Endothelial cell of umbilical vein (primary cell): Measurements from ENCODE around the gene RTL10. TPM values are rescaled to one million over a fixed set of nuclear protein-coding genes. Genes with fewer than 3 reads are reported as not detected.

Source experiments
- BruUV-seq: library from RNA; stranded (reverse); fragments of 400-500 nt; replicated peaks from 2 replicates; lab custom pipeline; 2021; lab: Mats Ljungman, UMichigan
- CTCF ChIA-PET: fragments of 300-600, 350-600 bp; sonication (Branson Sonifier 250); formaldehyde crosslinking; loops from one replicate; lab custom pipeline; 2021; ENCODE audit warnings: antibody characterized with exemption, inconsistent platforms; lab: Charles Lee
- POLR2A ChIA-PET: fragments of 300-600, 350-600 bp; sonication (Branson Sonifier 250); formaldehyde crosslinking; loops from one replicate; lab custom pipeline; 2021; ENCODE audit warnings: antibody characterized with exemption, inconsistent platforms; lab: Charles Lee
- DNase-seq: peaks from one replicate; pipeline ENCODE4 v3.0.0-alpha.2; 2011; ENCODE audit warnings: low read depth, low spot score
- FAIRE-seq: peaks from 2 replicates; lab custom pipeline; 2011; peaks lifted over from hg19 to GRCh38; lab: Jason Lieb, UNC
- H2AFZ ChIP-seq: 2 replicates; pipeline ENCODE4 v1.6.0; 2012; ENCODE audit warnings: low read depth, low read length, control low read depth, inconsistent platforms
- H3K27ac ChIP-seq: 2 replicates; pipeline ENCODE4 v1.5.1; 2011; ENCODE audit warnings: low read depth, mild to moderate bottlenecking, control low read depth, low read length, moderate library complexity; ENCODE audit not compliant: insufficient read depth
- H3K27me3 ChIP-seq, 2 experiments: 2 replicates each; pipeline versions ENCODE4 v1.6.0 to v1.6.1; 2011; ENCODE audit warnings: low read length in 2 of 2, mixed read lengths in 1 of 2; ENCODE audit not compliant: control insufficient read depth in 2 of 2, insufficient read depth in 2 of 2
- H3K36me3 ChIP-seq, 2 experiments: 2 replicates in 1 of 2; 3 replicates in 1 of 2; pipeline ENCODE4 v1.5.1; 2011; ENCODE audit warnings: low read length in 2 of 2, mild to moderate bottlenecking in 1 of 2, moderate library complexity in 1 of 2; ENCODE audit not compliant: control insufficient read depth in 2 of 2, insufficient read depth in 2 of 2; ENCODE audit errors: extremely low read depth in 1 of 2
- H3K4me1 ChIP-seq: 3 replicates; pipeline ENCODE4 v1.5.1; 2011; ENCODE audit warnings: mild to moderate bottlenecking, low read length; ENCODE audit not compliant: control insufficient read depth, insufficient read depth; ENCODE audit errors: extremely low read depth
- H3K4me2 ChIP-seq: 2 replicates; pipeline ENCODE4 v1.6.1; 2011; ENCODE audit warnings: low read length, control low read depth, mixed read lengths; ENCODE audit not compliant: insufficient read depth
- H3K4me3 ChIP-seq, 3 experiments: fragments of 200-600 bp in 1 of 3; sonication (generic), shearing (Covaris generic) in 1 of 3; replicated peaks in 1 of 3; 2 replicates each; pipeline ENCODE4 v1.5.1; 2011 to 2016; ENCODE audit warnings: control low read depth in 3 of 3, low read length in 3 of 3, mild to moderate bottlenecking in 2 of 3, inconsistent platforms in 1 of 3, low read depth in 1 of 3, moderate library complexity in 1 of 3; ENCODE audit not compliant: insufficient read depth in 1 of 3
- H3K79me2 ChIP-seq: 2 replicates; pipeline ENCODE4 v1.6.0; 2012; ENCODE audit warnings: low read length, inconsistent platforms; ENCODE audit not compliant: control insufficient read depth, insufficient read depth
- H3K9ac ChIP-seq: replicated peaks from 2 replicates; pipeline ENCODE3; 2011; ENCODE audit warnings: low read length, control low read depth; ENCODE audit not compliant: insufficient read depth; ENCODE audit errors: extremely low read depth
- H3K9me1 ChIP-seq: replicated peaks from 3 replicates; pipeline ENCODE4 v1.6.0; 2011; ENCODE audit warnings: mild to moderate bottlenecking, low read length; ENCODE audit not compliant: control insufficient read depth, insufficient read depth; ENCODE audit errors: extremely low read depth
- H3K9me3 ChIP-seq: replicated peaks from 2 replicates; pipeline ENCODE4 v1.5.1; 2012; ENCODE audit warnings: low read length, inconsistent platforms; ENCODE audit not compliant: control insufficient read depth, insufficient read depth
- H4K20me1 ChIP-seq: replicated peaks from 2 replicates; pipeline ENCODE3; 2011; ENCODE audit warnings: mild to moderate bottlenecking, low read length; ENCODE audit not compliant: control insufficient read depth, insufficient read depth; ENCODE audit errors: extremely low read depth
- EZH2 ChIP-seq: IDR thresholded peaks from 2 replicates; pipeline ENCODE4 v1.6.1; 2012; ENCODE audit warnings: borderline replicate concordance, low read depth, mild to moderate bottlenecking, moderate library complexity, low read length, inconsistent platforms; ENCODE audit not compliant: severe bottlenecking
- FOS ChIP-seq: IDR thresholded peaks from 2 replicates; pipeline ENCODE4 v1.6.1; 2011; ENCODE audit warnings: mild to moderate bottlenecking, low read length, moderate library complexity, borderline replicate concordance; ENCODE audit not compliant: insufficient read depth
- GATA2 ChIP-seq: IDR thresholded peaks from 2 replicates; pipeline ENCODE4 v1.7.0; 2011; ENCODE audit warnings: low read depth, mild to moderate bottlenecking, moderate library complexity, mixed read lengths, low read length; ENCODE audit not compliant: insufficient read length, insufficient read depth
- JUN ChIP-seq: IDR thresholded peaks from 2 replicates; pipeline ENCODE4 v1.6.1; 2011; ENCODE audit warnings: borderline replicate concordance, low read depth; ENCODE audit not compliant: insufficient read length, insufficient read depth
- MYC ChIP-seq: IDR thresholded peaks from one replicate; pipeline ENCODE4 v1.6.1; 2011; ENCODE audit warnings: mild to moderate bottlenecking, low read depth, low read length
- POLR2A ChIP-seq: IDR thresholded peaks from 2 replicates; pipeline ENCODE4 v1.6.1; 2012; ENCODE audit warnings: low read depth, mild to moderate bottlenecking, control low read depth, low read length
- POLR2AphosphoS5 ChIP-seq: IDR thresholded peaks from 2 replicates; pipeline ENCODE4 v1.6.1; 2012; ENCODE audit warnings: low read depth, mild to moderate bottlenecking, control low read depth, low read length, moderate library complexity; ENCODE audit not compliant: insufficient read depth
- dilution Hi-C: fragments of 300-500 bp; cut with MboI; formaldehyde crosslinking; loops from one replicate; pipeline ENCODE4 v1.15.0; 2019; ENCODE audit warnings: low sequenced_read_pairs; ENCODE audit not compliant: extremely low pct_ligation_motif_present
- intact Hi-C: fragments of 100-400 bp; cut with micrococcal nuclease; formaldehyde crosslinking; loops from one replicate; pipeline ENCODE4 v1.10.0; 2022
- polyA plus RNA-seq, 4 experiments: library from polyadenylated mRNA; depleted of rRNA in 3 of 4; stranded (reverse) in 3 of 4; unstranded in 1 of 4; fragments of >200 nt; gene quantifications; 2 replicates each; pipeline versions ENCODE4 v1.2.1 to v1.2.3, GENCODE V29; 2011 to 2012; ENCODE audit warnings: missing spikeins in 1 of 4
- total RNA-seq: library from RNA; stranded (reverse); gene quantifications from 2 replicates; pipeline ENCODE4 v1.2.3, GENCODE V29; 2021
- TF ChIP-seq, protein P1 (sequence below): IDR thresholded peaks from 2 replicates; pipeline ENCODE4 v1.6.1; 2011; ENCODE audit not compliant: insufficient read depth, insufficient read length
- TF ChIP-seq, protein P2 (sequence below), 2 donors: IDR thresholded peaks; 1 replicate in 1 of 2; 2 replicates in 1 of 2; pipeline ENCODE4 v1.5.1; 2011; ENCODE audit warnings: low read length in 2 of 2, mild to moderate bottlenecking in 2 of 2, moderate library complexity in 2 of 2, control low read depth in 1 of 2, inconsistent platforms in 1 of 2, low read depth in 1 of 2; ENCODE audit not compliant: insufficient read depth in 1 of 2; ENCODE audit errors: extremely low read depth in 1 of 2

RTL10 gene
- total and polyA plus RNA-seq, 2 donors (not counting 3 experiments of a cell fraction or from before 2014, with no cell fraction given): 31.9 to 40.8 TPM

DNA sequence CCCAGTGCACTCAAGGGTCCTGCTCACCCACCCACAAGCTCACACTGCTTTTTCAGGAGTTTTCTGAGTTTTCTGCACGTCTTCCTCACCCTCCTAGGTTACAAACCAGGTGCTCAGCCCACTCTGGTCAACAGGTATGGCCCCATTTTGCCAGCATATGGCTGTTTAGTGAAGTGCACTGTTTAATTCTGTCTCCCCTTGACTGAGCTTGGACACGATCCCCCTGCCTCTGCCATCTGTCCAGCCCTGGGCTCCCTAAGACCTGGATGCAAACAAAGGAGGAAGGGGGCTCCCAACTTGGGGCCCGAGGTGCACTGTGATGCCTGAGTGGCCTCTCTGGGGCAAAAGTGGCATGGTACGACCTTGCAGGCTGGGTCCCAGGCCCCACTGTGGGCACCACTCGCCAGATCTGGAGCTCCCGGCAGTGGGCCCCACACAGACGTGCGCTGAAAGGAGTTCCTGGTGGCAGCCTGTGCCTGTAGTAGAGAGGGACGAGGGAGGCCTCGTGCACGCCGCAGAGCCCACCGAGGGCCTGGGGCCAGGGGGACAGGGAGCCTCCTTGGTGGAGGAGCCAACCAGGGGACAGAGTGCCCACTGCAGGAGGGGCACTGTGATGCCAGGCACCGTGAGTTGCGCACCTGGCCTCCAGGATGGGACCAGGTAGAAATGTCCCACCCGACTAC is 49.6 kb upstream of the RTL10 start:
- dilution Hi-C loops: no loop called here
- POLR2A ChIA-PET: no interaction called here
- CTCF ChIA-PET: interaction anchor here (1.4 to 6.5 kb wide), 2 partner anchors 49 to 173 kb away, joined by 3 to 51 read pairs; no protein-coding TSS in a partner anchor

More for the DNA sequence above, 49.6 kb upstream of the RTL10 start:
- TF ChIP-seq GATA2: no peak
- TF ChIP-seq, protein P1, sequence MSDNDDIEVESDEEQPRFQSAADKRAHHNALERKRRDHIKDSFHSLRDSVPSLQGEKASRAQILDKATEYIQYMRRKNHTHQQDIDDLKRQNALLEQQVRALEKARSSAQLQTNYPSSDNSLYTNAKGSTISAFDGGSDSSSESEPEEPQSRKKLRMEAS: no peak
- no peak for TF ChIP-seq EZH2
- TF ChIP-seq JUN: no peak
- TF ChIP-seq, protein P2, sequence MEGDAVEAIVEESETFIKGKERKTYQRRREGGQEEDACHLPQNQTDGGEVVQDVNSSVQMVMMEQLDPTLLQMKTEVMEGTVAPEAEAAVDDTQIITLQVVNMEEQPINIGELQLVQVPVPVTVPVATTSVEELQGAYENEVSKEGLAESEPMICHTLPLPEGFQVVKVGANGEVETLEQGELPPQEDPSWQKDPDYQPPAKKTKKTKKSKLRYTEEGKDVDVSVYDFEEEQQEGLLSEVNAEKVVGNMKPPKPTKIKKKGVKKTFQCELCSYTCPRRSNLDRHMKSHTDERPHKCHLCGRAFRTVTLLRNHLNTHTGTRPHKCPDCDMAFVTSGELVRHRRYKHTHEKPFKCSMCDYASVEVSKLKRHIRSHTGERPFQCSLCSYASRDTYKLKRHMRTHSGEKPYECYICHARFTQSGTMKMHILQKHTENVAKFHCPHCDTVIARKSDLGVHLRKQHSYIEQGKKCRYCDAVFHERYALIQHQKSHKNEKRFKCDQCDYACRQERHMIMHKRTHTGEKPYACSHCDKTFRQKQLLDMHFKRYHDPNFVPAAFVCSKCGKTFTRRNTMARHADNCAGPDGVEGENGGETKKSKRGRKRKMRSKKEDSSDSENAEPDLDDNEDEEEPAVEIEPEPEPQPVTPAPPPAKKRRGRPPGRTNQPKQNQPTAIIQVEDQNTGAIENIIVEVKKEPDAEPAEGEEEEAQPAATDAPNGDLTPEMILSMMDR (IDR thresholded peaks at IDR 0.05; ENCODE audit: extremely low read depth in 1 of 2, insufficient read depth in 1 of 2, low read depth in 1 of 2, low read length in 2 of 2): no peak
- no peak for TF ChIP-seq POLR2AphosphoS5
- no peak for TF ChIP-seq POLR2A
- TF ChIP-seq FOS: no peak
- TF ChIP-seq MYC: no peak
- no TSS peak for BruUV-seq
- no peak overlapping the region for H3K27ac ChIP-seq
- no peaks in the 10 kb centered on the region for H3K9me1 ChIP-seq
- H4K20me1 ChIP-seq: no peaks in the 10 kb centered on the region
- H3K79me2 ChIP-seq: no peaks in the 10 kb centered on the region
- intact Hi-C loops: no loop called here
- DNase-seq (no peak), FAIRE-seq (no peak)
- no peak overlapping the region for H3K4me2 ChIP-seq
- no peak overlapping the region for H3K4me3 ChIP-seq
- H2AFZ ChIP-seq: no peak overlapping the region
- H3K36me3 ChIP-seq: peaks cover 2 to 7% of the 10 kb centered on the region in 2 experiments
- no peak overlapping the region for H3K9ac ChIP-seq
- no peaks in the 10 kb centered on the region for H3K9me3 ChIP-seq
- no peaks in the 10 kb centered on the region for H3K27me3 ChIP-seq
- no peaks in the 10 kb centered on the region for H3K4me1 ChIP-seq
